Measurements from ENCODE around the gene MT1M.

GRCh38 chr16:56651586-56651985, 19.1 kb downstream of the MT1M start, which contains the start of gene MT1B:
- TF ChIP-seq POLR2AphosphoS5 (IDR thresholded peaks at IDR 0.05; ENCODE audit: low read depth, low read length) (no peak), POLR2A (IDR thresholded peaks at IDR 0.05; ENCODE audit: low read depth, low read length) (no peak)

Measured in GM12891 (cell line).